Activated CD8-positive, alpha-beta memory T cell treated with anti-CD3 and anti-CD28 coated beads for 48 hours (primary cell): ENCODE results near the gene ARID1A.
"Not testable (repeated sequence)": the region's sequence is repeated elsewhere in the genome, so short reads cannot be mapped to it uniquely, and the experiment has no call there.

ENCODE experiments used
- DNase-seq, 3 experiments: peaks; one replicate each; pipeline ENCODE4 v3.0.0-alpha.2; 2020; ENCODE audit warnings: low read depth in 2 of 3, low spot score in 2 of 3

The ARID1A gene

DNA sequence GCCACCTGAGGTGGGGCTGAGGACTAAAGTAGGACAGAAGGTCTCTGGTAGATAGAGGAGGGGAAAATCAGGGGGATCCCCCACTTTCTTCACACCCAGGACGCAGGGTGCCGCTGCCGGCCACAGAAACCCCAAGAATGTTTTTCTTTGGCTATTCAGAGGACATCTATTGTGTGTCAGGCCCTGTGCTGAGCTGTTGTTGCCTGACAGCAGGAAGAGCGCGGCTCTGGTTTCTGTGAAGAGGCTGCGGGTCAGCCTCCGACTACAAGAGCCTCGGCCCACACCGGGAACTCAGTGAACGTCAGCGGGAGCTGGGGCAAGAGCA lies 91.5 kb downstream of the ARID1A start:
- DNase-seq: peak in 2 of 3 experiments; percentile 45 to 78

DNA sequence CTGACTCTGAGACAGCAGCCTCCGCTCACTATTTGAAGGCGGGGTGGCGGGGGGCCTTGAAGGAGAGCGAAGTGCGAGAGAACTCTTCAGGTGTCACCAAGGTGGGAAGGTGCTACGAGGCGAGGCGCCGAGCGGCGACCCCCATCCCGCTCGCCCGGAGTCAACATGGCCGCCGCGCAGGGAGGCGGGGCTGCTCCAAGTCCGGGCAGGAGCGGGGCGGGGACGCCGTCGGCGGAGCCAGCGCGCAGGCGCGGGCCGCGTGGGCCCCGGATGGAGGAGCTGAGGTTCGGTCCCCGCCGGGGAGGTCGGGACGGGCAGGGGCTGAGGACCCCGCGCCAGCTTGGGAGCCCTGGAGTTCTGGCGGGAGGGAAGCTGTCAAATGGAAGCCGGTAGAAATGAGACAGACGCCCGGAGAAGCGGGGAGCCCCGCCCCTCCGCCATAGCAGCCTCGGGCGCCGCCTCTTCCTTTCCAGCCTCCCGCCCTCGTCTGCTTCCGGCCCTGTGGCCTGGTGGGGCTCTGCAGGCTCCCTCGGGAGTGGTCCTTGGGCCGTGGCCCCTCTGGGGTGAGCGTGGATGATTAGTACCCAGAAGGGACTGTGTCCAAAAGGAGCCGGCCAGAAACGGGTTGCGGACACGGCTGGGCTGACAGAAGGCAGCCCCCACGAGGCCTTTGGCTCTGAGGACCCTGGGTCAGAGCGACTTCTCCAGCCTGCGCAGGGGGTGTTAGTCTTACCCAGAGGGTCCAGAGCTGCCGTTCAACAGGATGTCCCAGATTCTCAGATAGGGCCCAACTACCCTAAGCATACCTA lies 92.1 kb downstream of the ARID1A start, which contains the start of gene PIGV:
PIGV (plus strand) TSS at position 245 of the 809 bp plus-strand sequence. CDS start 2,866 bp downstream, outside the sequence.
- DNase-seq: peak; percentile 69 to 86 (median 85)

DNA sequence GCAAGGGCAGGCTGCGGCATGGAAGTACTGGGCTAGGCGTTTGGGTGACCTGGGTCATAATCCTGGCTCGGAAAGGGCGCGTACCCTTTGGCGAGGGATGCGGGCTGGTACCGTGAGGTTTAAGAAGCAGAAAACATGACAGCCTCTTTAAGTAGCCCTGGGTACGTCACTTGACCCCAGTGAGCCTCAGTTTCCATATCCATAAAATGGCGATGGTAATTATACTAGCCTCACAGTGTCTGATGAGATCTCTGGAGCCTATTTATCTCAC lies 92.6 kb downstream of the ARID1A start:
- no peak for DNase-seq

DNA sequence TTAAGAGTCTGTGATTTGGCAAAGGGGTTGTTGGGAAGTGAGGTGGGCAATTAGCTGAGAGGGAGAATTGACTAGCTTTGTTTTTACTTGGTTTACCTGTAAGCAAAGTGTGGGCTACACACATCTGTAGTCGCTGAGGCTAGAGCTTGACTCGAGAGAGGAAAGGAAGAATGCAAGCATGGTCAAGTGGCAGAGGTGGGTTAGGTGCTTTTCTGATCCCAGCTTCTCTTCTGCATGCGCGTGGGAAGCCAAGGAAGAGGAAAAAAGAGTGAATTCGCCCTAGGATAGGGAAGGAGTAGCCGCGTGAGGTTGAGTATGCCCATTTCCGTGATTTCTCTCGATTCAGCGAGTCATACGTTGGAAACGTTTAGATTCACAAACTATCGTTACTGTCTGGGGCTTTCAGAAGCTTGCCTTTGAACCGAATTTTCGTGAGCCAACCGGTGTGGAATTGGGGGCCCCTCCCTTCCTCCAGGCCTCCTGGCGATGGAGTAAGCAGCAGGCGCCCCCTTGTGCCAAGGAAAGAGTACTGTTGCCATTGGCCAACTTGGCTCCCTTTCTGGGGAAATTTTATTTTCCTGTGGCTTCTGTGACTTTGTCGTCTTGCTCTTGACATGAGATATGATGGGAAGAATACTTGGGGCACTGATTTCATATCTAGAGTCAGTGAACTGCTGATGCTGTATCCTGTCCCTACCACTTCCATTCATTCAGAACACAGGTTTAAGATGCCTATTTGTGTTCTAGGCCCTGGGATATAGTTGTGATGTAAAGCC lies 93.2 kb downstream of the ARID1A start:
- peak; percentile 58 to 75 (median 65) for DNase-seq

DNA sequence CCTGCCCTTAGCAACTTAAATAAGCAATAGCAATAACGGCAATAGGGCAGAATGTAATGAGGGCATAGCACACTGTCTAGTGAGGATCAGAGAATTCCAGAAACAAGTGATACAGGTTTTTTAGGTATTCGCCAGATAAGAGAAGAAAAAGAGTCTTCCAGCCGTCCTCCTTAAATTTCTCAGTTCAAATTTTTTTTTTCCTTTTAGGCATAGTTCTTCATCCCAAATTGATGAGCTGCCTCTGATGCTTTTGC lies 93.7 kb downstream of the ARID1A start:
- no peak for DNase-seq

DNA sequence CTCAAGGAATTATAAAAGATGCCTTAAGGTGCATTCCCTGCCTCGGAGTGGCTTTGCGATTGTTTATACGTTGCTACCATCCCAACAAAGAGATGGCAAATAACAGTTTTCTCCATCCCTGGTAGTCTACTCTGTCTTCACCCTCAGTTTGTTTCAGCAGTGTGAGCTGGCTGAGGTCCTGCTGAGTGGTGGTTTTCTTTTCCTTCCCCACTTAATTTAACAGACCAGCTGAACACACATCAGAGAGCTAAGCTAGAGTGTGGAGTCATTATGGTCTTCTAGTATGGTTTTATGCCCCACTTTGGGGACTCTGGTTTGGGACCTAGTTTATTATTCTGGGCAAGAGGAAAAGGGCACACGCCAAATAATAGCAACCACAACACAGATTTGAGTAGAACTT lies 94.1 kb downstream of the ARID1A start:
- no peak for DNase-seq

DNA sequence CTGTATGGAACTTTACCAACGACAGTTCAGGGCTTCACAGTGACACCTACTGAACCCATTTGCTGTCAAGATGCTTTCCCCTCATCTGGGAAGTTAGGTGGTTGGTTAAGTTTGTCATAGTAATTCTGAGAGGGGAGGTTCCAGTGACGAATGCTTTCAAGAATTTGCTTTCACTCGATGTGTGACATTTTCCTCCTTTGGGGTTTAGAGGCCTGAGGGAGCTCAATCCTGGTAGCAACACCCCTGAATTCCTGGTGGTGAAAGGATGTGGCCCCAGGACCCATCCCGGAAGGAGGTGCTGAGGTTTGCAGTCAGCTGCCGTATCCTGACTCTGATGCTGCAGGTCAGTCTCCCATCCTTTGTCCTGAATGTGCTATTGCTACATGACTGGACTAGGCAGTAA lies 94.7 kb downstream of the ARID1A start:
- peak in 1 of 3 experiments; percentile 16 for DNase-seq

DNA sequence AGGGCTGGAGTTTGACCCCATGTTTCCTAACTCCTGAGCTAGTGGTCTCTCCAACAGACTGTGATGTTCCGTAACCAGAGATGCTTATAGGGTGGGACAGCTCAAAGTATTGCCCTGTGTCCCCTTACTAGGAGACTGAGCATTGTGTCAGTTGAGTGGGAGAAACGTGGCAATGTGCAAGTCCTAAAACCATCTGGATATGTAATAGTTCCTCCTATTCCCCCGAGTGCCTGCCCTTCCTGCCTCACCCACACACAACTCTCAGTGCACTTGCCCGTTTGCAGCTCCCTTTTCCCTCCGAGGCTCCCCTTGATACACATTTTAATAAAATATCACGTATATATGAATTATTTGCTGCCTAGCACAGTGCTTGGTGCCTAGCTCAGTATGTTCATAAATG lies 95.3 kb downstream of the ARID1A start:
- no peak for DNase-seq

DNA sequence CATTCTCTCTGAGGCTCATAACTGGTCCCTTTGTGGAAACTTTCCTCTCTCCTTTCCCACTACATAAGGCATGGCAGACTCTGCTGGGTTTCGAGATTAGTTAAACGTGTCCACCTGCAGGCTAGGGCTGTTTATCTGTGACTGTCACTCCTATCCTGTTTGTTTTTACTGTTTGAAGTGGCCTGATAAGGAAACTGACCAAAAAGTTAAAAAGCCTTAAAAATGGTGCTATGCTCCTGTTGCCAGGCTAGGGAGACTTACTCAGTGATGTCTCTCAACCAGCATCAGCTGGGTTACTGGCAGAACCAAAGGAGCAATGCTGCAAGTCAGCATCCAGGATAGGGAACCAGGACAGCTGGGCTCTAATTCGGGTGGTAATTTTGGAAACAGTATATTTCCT lies 95.8 kb downstream of the ARID1A start:
- DNase-seq: no peak

DNA sequence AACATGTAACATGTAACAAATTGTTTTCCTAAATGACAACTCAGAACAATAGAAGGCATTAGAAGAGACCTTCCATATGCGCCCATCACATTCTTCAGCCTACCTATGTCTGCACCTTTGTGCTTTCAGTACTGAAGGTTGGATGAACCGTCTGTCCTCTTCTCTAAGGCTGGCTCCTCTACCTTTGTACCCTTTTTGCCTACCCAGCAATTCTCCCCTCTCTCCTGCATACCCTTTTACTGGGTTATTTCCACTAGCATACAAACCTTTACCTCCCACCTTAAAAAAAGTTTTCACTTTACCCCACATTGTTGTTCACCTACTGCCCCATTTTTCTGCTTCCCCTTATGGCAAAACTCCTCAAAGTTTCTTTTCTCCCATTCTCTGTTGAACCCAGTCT lies 97.1 kb downstream of the ARID1A start:
- DNase-seq: no peak

DNA sequence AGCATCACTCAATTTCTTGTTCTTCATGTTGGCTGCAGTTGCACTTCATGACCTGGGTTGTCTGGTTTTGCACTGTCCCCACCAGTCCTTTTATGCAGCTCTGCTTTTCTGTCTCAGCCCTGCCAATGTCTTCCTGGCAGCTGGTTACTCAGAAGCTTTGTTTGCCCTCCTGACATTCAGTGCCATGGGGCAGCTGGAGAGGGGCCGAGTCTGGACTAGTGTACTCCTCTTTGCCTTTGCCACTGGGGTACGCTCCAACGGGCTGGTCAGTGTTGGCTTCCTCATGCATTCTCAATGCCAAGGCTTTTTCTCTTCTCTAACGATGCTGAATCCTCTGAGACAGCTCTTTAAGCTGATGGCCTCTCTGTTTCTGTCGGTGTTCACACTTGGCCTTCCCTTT lies 98.6 kb downstream of the ARID1A start:
- DNase-seq: no peak

DNA sequence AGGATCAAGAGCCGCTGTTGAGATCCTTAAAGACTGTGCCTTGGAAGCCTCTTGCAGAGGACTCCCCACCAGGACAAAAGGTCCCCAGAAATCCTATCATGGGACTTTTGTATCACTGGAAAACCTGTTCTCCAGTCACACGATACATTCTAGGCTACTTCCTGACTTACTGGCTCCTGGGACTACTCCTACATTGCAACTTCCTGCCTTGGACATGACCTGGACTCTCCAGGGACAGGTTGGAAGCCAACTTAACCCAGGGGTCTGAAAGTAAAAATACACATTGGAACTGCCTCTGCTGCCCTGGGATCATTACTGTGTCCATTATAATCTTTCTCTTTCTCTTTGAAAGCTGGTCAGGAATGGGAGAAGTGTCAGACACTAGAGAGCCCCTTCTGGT lies 101.8 kb downstream of the ARID1A start:
- no peak for DNase-seq

DNA sequence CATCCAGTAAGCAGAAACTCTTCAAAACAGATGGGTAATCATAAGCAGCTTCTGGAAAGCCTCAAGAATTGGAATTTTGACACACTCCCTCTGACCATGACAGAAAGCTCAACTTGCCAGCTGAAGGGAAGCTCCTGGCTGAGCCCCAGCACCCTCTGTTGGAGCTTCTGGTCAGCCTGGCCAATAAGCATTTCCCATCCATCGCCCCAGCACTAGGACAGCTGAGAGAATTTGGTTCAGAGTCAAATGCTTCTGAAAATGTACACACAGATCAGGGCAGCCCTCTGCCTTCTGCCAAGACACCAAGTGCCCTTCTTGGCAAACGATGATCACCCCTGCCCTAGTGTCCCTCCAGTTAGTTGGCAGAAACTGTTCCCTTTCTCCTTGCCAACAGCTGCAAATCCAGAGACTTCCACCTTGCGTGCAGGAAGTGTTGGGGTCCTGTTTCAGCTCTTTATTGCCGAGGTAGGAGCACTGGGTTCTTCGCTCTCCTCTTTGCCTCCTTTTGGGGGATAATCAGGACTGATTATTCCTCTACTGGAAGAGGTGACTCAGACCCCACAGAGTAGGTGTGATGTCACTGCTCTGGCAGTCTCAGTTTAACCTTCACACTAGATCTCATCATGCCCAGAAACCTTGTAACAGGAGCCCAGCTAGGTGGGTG lies 103.8 kb downstream of the ARID1A start:
- peak in 1 of 3 experiments; percentile 12 for DNase-seq

DNA sequence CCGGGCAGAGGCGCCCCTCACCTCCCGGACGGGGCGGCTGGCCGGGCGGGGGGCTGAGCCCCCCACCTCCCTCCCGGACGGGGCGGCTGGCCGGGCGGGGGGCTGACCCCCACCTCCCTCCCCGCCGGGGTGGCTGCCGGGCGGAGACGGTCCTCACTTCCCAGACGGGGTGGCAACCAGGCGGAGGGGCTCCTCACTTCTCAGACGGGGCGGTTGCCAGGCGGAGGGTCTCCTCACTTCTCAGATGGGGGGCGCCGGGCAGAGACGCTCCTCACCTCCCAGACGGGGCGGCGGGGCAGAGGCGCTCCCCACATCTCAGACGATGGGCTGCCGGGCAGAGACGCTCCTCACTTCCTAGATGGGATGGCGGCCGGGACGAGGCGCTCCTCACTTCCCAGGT lies 108.1 kb downstream of the ARID1A start:
- DNase-seq: not testable (repeated sequence)

DNA sequence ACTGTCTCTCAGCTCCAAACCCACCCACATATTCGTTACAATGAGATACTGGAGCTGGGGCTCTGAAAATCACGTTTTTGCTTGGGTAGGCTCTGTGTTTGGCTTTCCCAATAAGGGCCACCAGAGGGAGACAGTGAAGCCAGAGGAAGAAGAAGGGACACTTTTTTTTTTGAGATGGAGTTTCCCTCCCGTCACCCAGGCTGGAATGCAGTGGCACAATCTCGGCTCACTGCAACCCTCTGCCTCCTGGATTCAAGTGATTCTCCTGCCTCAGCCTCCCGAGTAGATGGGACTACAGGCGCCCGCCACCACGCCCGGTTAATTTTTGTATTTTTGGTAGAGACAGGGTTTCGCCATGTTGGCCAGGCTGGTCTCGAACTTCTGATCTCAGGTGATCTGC lies 114.3 kb downstream of the ARID1A start:
- peak in 1 of 3 experiments; percentile 29 for DNase-seq

DNA sequence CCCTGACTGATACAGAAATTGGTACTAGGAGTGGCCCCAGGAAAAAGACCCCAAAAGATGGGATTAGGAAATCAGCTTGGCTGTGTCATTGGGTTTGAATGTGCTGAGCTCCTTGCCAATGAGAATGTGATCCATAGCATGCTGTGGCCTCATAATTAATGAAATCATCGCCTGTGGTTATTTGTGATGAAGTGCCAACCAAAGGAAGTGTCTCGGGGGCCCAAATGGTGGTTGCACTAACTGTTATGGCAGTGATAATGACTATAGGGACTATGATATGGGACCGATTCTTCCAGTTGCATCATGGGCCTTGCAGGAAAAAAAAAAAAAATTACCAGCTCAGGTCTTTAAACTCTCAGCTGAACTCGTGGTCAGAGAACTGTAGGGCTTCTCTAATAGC lies 115.2 kb downstream of the ARID1A start:
- no peak for DNase-seq

DNA sequence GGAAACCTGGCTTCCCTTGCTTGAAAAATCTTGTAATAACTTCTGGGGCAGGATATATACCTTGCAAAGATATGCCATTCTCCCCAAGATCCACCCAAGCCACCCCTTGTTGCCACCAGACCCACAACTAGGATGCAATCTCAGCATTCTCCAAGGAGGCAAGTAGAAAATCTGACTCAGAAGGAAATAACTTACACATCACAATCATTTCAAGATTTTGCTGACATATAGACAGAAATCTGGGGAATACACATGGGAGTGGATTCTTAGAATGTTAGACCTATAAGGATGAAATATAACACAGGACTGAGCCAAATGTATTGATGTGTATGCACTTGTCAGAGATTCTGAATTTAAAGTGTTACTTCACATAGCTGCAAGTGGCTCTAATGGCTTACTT lies 115.9 kb downstream of the ARID1A start:
- DNase-seq: no peak

DNA sequence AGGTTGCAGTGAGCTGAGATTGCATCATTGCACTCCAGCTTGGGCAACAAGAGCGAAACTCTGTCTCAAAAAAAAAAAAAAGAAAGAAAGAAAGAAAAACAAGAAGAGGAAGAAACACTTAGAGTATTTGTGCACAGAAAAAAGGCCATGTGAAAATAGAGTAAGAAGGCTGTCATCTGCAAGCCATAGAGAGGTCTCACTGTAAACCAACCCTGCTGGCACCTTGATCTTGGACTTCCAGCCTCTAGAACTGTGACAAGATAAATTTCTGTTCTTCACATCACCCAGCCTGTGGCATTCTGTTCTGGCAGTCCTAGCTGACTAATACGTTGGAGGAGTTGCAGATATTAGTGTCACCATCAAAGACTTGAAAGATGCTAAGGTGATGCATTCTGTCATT lies 118.6 kb downstream of the ARID1A start:
- no peak for DNase-seq

DNA sequence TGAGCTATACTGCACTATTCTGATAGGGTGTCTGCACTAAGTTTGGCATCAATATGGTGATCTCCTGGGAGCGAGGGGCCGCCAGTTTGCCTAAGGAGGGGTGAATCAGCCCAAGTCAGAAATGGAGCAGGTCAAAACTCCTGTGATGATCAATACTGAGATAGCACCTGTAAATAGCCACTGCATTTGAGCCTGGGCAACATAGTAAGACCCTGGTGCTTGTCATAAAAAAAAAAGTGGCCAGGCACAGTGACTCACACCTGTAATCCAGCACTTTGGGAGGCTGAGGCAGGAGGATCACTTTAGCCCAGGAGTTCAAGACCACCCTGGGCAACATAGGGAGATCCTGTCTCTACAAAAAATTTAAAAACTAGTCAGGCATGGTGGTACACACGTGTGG lies 119.1 kb downstream of the ARID1A start:
- DNase-seq: no peak

DNA sequence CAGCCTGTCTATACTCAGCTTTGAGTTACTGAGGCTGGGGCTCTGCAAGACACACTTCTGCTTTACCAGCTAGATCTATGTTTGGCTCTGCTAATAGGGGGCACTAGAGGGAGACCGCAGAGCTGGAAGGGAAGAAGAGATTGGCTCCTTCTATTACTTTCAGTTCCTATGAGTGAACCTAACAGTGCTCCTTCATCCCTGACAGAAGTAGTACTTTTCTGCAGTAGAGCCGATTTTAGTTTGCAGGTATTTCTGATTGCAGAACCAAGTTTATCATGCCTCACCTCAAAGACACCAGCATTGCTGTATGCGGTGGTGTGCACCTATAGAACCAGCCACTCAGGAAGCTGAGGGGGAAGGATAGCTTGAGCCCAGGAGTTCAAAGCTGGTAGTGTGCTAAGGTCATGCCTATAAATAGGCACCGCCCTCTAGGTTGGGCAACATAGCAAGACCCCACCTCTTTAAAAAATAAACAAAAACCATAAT lies 125.0 kb downstream of the ARID1A start:
- no peak for DNase-seq

DNA sequence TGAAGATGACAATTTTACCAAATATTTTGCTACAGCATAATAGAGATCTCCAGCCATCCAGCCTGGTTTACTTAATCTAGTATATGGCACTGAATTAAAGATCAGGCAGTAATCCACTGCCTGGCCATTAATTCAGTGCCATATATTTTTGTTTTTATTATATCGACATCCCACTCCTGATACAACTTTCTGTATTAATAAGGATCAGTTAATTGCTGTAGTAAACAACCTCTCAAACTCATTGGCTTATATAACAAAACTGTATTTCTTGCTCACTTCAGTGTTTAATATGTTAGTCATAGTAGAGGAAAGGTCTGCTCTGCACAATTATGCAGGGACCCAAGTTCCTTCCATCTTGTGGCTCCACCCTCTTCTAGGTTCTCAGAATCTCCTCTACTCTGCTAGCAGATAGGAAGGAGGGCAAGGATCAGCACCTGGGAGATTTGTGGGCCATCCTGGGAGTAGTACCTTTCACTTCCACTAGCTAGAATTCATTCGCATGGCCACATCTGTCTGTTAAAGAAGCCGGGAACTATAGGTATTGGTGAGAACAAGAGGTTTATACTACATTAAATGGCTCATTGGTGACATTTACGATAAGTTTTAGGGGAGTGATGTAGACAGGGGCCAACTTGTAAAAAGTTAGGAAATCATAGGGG lies 127.1 kb downstream of the ARID1A start:
- no peak for DNase-seq

DNA sequence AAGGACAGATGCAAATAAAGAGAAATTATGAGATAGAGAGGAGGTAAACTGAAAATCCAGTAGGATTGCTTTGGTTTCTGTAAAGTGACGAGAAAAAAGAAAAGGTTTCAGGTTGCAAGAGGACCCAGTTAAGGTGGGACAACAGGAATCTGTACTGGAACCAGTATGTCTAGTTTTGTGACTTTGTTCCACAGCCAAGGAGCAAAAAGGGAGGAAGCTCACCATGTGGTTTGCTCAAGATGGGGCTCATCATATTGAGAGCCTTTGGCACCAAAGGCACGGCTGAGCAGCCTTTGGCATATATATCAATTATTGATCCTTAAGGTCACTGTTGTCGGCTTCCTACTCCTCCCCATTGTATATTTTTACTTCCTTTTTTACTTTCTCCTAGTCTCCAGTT lies 128.9 kb downstream of the ARID1A start:
- DNase-seq: no peak
